HepG2 (cell line): ENCODE results near the gene NSUN3. TPM values are rescaled to one million over a fixed set of nuclear protein-coding genes. Genes with fewer than 3 reads are reported as not detected.

Experiments used
- ATAC-seq: fragments of 200-7000 bp; cut with Tn5 transposase; 3 replicates; pipeline ENCODE4 v1.9.1; 2020; ENCODE audit warnings: mild to moderate bottlenecking, moderate library complexity
- BruUV-seq: library from RNA; stranded (reverse); fragments of 400-500 nt; replicated peaks from 2 replicates; lab custom pipeline; 2021; lab: Mats Ljungman, UMichigan
- CTCF ChIA-PET: fragments of 300-600 bp; formaldehyde crosslinking; extraction: SDS; loops from one replicate; lab custom pipeline; 2021; ENCODE audit warnings: low total read pairs, inconsistent platforms, low intra/inter-chr PET ratio; lab: Yijun Ruan, JAX
- POLR2A ChIA-PET: fragments of 350-600 bp; sonication (Branson Sonifier 250); formaldehyde crosslinking; loops from one replicate; lab custom pipeline; 2020; ENCODE audit warnings: antibody characterized with exemption, inconsistent platforms; lab: Yijun Ruan, JAX
- DNase-seq: peaks from one replicate; pipeline ENCODE4 v3.0.0-alpha.2; 2015; ENCODE audit warnings: low spot score
- FAIRE-seq: peaks from 3 replicates; lab custom pipeline; 2011; peaks lifted over from hg19 to GRCh38; lab: Jason Lieb, UNC
- H2AFZ ChIP-seq: one replicate; pipeline ENCODE4 v1.6.1; 2011; ENCODE audit warnings: low read length, inconsistent platforms
- H3K27ac ChIP-seq: fragments of 300-600 bp; 3 replicates; pipeline ENCODE4 v1.8.0; 2011; ENCODE audit warnings: mixed run types, mild to moderate bottlenecking, mixed read lengths, low read length, inconsistent platforms; ENCODE audit not compliant: insufficient read depth; ENCODE audit errors: extremely low read length
- H3K27me3 ChIP-seq, 2 experiments: fragments of 200-600 bp in 1 of 2; 2 replicates in 1 of 2; 3 replicates in 1 of 2; pipeline versions ENCODE4 v1.6.0 to v1.8.0; 2011; ENCODE audit warnings: low read length in 2 of 2, mild to moderate bottlenecking in 2 of 2, moderate library complexity in 2 of 2, inconsistent platforms in 1 of 2; ENCODE audit not compliant: insufficient read depth in 2 of 2, control insufficient read depth in 1 of 2
- H3K36me3 ChIP-seq, 2 experiments: fragments of 200-600 bp in 1 of 2; replicated peaks in 1 of 2; 2 replicates in 1 of 2; 3 replicates in 1 of 2; pipeline versions ENCODE4 v1.5.1 to v1.8.0; 2011; ENCODE audit warnings: low read length in 2 of 2, inconsistent platforms in 1 of 2; ENCODE audit not compliant: insufficient read depth in 2 of 2, control insufficient read depth in 1 of 2
- H3K4me1 ChIP-seq: 2 replicates; pipeline ENCODE4 v1.5.1; 2012; ENCODE audit warnings: low read length, inconsistent platforms; ENCODE audit not compliant: insufficient read depth
- H3K4me2 ChIP-seq: 2 replicates; pipeline ENCODE4 v1.6.0; 2011; ENCODE audit warnings: low read depth, low read length, inconsistent platforms
- H3K4me3 ChIP-seq, 3 experiments: fragments of 200-600 bp in 1 of 3; sonication (generic), shearing (Covaris generic) in 1 of 3; replicated peaks in 1 of 3; 2 replicates each; pipeline ENCODE4 v1.5.1; 2011 to 2016; ENCODE audit warnings: low read length in 3 of 3, inconsistent platforms in 2 of 3, low read depth in 2 of 3, mild to moderate bottlenecking in 2 of 3, control low read depth in 1 of 3, mixed read lengths in 1 of 3; ENCODE audit not compliant: insufficient read depth in 1 of 3
- H3K79me2 ChIP-seq: one replicate; pipeline ENCODE4 v1.6.1; 2011; ENCODE audit warnings: low read length, inconsistent platforms; ENCODE audit not compliant: insufficient read depth
- H3K9ac ChIP-seq: 2 replicates; pipeline ENCODE4 v1.6.0; 2011; ENCODE audit warnings: mild to moderate bottlenecking, low read depth, low read length, inconsistent platforms; ENCODE audit not compliant: insufficient read depth
- H3K9me3 ChIP-seq: 2 replicates; pipeline ENCODE4 v1.5.1; 2012; ENCODE audit warnings: mild to moderate bottlenecking, low read length
- H4K20me1 ChIP-seq: 2 replicates; pipeline ENCODE4 v1.6.0; 2011; ENCODE audit warnings: inconsistent platforms, mild to moderate bottlenecking, low read length, moderate library complexity; ENCODE audit not compliant: insufficient read depth
- FOXM1 ChIP-seq: sonication (generic); formaldehyde crosslinking; IDR thresholded peaks from 2 replicates; pipeline ENCODE4 v1.5.0; 2020; ENCODE audit warnings: missing genetic modification reagents
- HOXA9 ChIP-seq: sonication (generic); formaldehyde crosslinking; IDR thresholded peaks from 2 replicates; pipeline ENCODE4 v1.8.1; 2022; ENCODE audit warnings: missing genetic modification reagents, mild to moderate bottlenecking, moderate library complexity, borderline replicate concordance
- MTERF4 ChIP-seq: sonication (generic); formaldehyde crosslinking; IDR thresholded peaks from 2 replicates; pipeline ENCODE4 v1.8.0; 2023; ENCODE audit warnings: mild to moderate bottlenecking, missing genetic modification reagents
- PHB2 ChIP-seq: fragments of 450-650 bp; IDR thresholded peaks from 2 replicates; pipeline ENCODE4 v1.6.1; 2018; ENCODE audit not compliant: partially characterized antibody
- RXRB ChIP-seq: IDR thresholded peaks from 2 replicates; pipeline ENCODE4 v1.6.1; 2016; ENCODE audit warnings: borderline replicate concordance, missing genetic modification reagents, missing compliant biosample characterization
- SRSF9 ChIP-seq: fragments of 200-400 bp; formaldehyde crosslinking; IDR thresholded peaks from 2 replicates; pipeline ENCODE4 v1.6.1; 2018; ENCODE audit warnings: borderline replicate concordance, mild to moderate bottlenecking, low read depth, low read length; ENCODE audit not compliant: insufficient read depth, poor library complexity, severe bottlenecking
- SUZ12 ChIP-seq: fragments of 150-350 bp; IDR thresholded peaks from 2 replicates; pipeline ENCODE4 v1.6.1; 2014; ENCODE audit warnings: low read depth, low read length
- ZNF850 ChIP-seq: sonication (generic); formaldehyde crosslinking; conservative IDR thresholded peaks from 2 replicates; pipeline ENCODE4 v1.9.0; 2021; ENCODE audit warnings: mild to moderate bottlenecking, missing genetic modification reagents
- WGBS: methylation state at CpG from one replicate; pipeline ENCODE4 v1.1.6; 2017; ENCODE audit warnings: low lambda C conversion rate; 5-methylcytosine and 5-hydroxymethylcytosine counted together
- in situ Hi-C: cut with HindIII; loops from 2 replicates; pipeline ENCODE4 v1.10.0; 2017; ENCODE audit warnings: low pct_unique_long_range_greater_than_20kb; ENCODE audit not compliant: extremely low pct_ligation_motif_present
- intact Hi-C: fragments of 100-400 bp; cut with micrococcal nuclease; formaldehyde crosslinking; loops from one replicate; pipeline ENCODE4 v1.10.0; 2022; ENCODE audit not compliant: unreplicated experiment
- polyA plus RNA-seq, 8 experiments: library from polyadenylated mRNA; depleted of rRNA in 3 of 8; stranded (reverse) in 7 of 8; unstranded in 1 of 8; fragments of >200 nt; fragmentation: Illumina TruSeq in 4 of 8; extraction: Trizol in 4 of 8; gene quantifications; 2 replicates each; pipeline versions ENCODE4 v1.2.1 to v1.2.3, GENCODE V29; 2011 to 2016; ENCODE audit warnings: low read depth in 4 of 8, missing spikeins in 1 of 8, mixed read lengths in 1 of 8; ENCODE audit not compliant: insufficient read depth in 1 of 8
- total RNA-seq, 5 experiments: library from RNA; depleted of rRNA; stranded (reverse); fragments of >200 nt; fragmentation: Illumina TruSeq; extraction: Trizol; gene quantifications; 2 replicates each; pipeline ENCODE4 v1.2.3, GENCODE V29; 2016; ENCODE audit warnings: low read depth in 1 of 5
- TF ChIP-seq, protein P1 (sequence below): IDR thresholded peaks from 2 replicates; pipeline ENCODE4 v1.6.1; 2016; ENCODE audit warnings: control low read depth
- TF ChIP-seq, protein P2 (sequence below): sonication (generic); formaldehyde crosslinking; conservative IDR thresholded peaks from 2 replicates; pipeline ENCODE4 v1.4.0; 2020; ENCODE audit warnings: missing genetic modification reagents

NSUN3 gene
- total and polyA plus RNA-seq, 2 of the 13 experiments (the other 11 are each of a cell fraction or from before 2014, with no cell fraction given) = 3.2 to 10.6 TPM

- BruUV-seq = no TSS peak
- no peak for TF ChIP-seq MTERF4
- TF ChIP-seq, protein P1, sequence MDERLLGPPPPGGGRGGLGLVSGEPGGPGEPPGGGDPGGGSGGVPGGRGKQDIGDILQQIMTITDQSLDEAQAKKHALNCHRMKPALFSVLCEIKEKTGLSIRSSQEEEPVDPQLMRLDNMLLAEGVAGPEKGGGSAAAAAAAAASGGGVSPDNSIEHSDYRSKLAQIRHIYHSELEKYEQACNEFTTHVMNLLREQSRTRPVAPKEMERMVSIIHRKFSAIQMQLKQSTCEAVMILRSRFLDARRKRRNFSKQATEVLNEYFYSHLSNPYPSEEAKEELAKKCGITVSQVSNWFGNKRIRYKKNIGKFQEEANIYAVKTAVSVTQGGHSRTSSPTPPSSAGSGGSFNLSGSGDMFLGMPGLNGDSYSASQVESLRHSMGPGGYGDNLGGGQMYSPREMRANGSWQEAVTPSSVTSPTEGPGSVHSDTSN = no peak
- H3K36me3 ChIP-seq = no peaks in the 10 kb centered on the region
- CTCF ChIA-PET = no interaction called here
- in situ Hi-C loops = no loop called here
- H3K27ac ChIP-seq = no peak overlapping the region
- intact Hi-C loops = no loop called here
- H3K9me3 ChIP-seq = no peaks in the 10 kb centered on the region
- no peaks in the 10 kb centered on the region for H3K79me2 ChIP-seq
- H3K4me1 ChIP-seq = no peaks in the 10 kb centered on the region
- 5% methylated on average over 1 of the region's 1 CpG for WGBS
- H3K9ac ChIP-seq = no peak overlapping the region
- no peak overlapping the region for H3K4me2 ChIP-seq
- DNase-seq = no peak
- POLR2A ChIA-PET = no interaction called here
- H2AFZ ChIP-seq = no peak overlapping the region
- no peak for FAIRE-seq
- H4K20me1 ChIP-seq = no peaks in the 10 kb centered on the region
- ATAC-seq = no peak
- no peaks in the 10 kb centered on the region for H3K27me3 ChIP-seq
- H3K4me3 ChIP-seq = no peak overlapping the region
Observed at GRCh38 chr3:94132777-94133176, 69.9 kb downstream of the NSUN3 start.

- Histone ChIP-seq H3K4me1 (no peaks in the 10 kb centered on the region), H3K4me3 (no peak overlapping the region), H3K4me2 (no peak overlapping the region), H4K20me1 (no peaks in the 10 kb centered on the region), H3K9me3 (no peaks in the 10 kb centered on the region), H3K36me3 (no peaks in the 10 kb centered on the region), H3K27me3 (no peaks in the 10 kb centered on the region), H3K27ac (no peak overlapping the region), H2AFZ (no peak overlapping the region), H3K79me2 (no peaks in the 10 kb centered on the region), H3K9ac (no peak overlapping the region)
- FAIRE-seq = no peak
- DNase-seq = no peak
- ATAC-seq = no peak
- ChIA-PET CTCF (no interaction called here), POLR2A (no interaction called here)
- no peak for TF ChIP-seq ZNF850
- no peak for TF ChIP-seq SRSF9
- no peak for TF ChIP-seq FOXM1
- no peak for TF ChIP-seq PHB2
- TF ChIP-seq RXRB (CRISPR knock-in tag) = no peak
- no peak for TF ChIP-seq HOXA9 (CRISPR knock-in tag)
- no peak for TF ChIP-seq SUZ12
- TF ChIP-seq, protein P2, sequence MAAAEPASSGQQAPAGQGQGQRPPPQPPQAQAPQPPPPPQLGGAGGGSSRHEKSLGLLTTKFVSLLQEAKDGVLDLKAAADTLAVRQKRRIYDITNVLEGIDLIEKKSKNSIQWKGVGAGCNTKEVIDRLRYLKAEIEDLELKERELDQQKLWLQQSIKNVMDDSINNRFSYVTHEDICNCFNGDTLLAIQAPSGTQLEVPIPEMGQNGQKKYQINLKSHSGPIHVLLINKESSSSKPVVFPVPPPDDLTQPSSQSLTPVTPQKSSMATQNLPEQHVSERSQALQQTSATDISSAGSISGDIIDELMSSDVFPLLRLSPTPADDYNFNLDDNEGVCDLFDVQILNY (CRISPR knock-in tag) = no peak
- WGBS = 3% methylated on average over 1 of the region's 1 CpG
- in situ Hi-C loops (no loop called here), intact Hi-C loops (no loop called here)
- no TSS peak for BruUV-seq
Observed at GRCh38 chr3:94136133-94136532, 73.3 kb downstream of the NSUN3 start.
